ENCODE data around the gene IL4I1. TPM values are rescaled to one million over a fixed set of nuclear protein-coding genes. Genes with fewer than 3 reads are reported as not detected.

The IL4I1 gene
- polyA plus RNA-seq, 1 donor (not counting 4 experiments of a cell fraction or from before 2014, with no cell fraction given): 0.13 TPM

GRCh38 chr19:49846408-49846807 lies 50.3 kb downstream of the IL4I1 start:
- dilution Hi-C loops (cut with MboI; ENCODE audit: extremely low pct_ligation_motif_present, low sequenced_read_pairs): no loop called here
- peaks cover 14% of the 10 kb centered on the region for H3K4me1 ChIP-seq (ENCODE audit: control insufficient read depth, extremely low read depth, insufficient read depth, low read length)
- no peaks in the 10 kb centered on the region for H3K9me1 ChIP-seq (ENCODE audit: control insufficient read depth, extremely low read depth, insufficient read depth, low read length)
- FAIRE-seq: no peak
- no peak overlapping the region for H3K4me3 ChIP-seq (ENCODE audit: control insufficient read depth in 2 of 3, extremely low read depth in 1 of 3, insufficient read depth in 2 of 3, low read depth in 1 of 3, low read length in 3 of 3)
- no peaks in the 10 kb centered on the region for H3K36me3 ChIP-seq (ENCODE audit: control insufficient read depth in 2 of 2, extremely low read depth in 1 of 2, insufficient read depth in 2 of 2, low read length in 2 of 2)
- no peaks in the 10 kb centered on the region for H3K9me3 ChIP-seq (ENCODE audit: control insufficient read depth, low read depth, low read length)
- no peaks in the 10 kb centered on the region for H3K27me3 ChIP-seq (ENCODE audit: control insufficient read depth, extremely low read depth, insufficient read depth, low read length)
- H2AFZ ChIP-seq (ENCODE audit: control insufficient read depth, low read length): no peak overlapping the region
- no peak overlapping the region for H3K27ac ChIP-seq (ENCODE audit: control insufficient read depth, insufficient read depth, low read length)
- H3K79me2 ChIP-seq (ENCODE audit: control insufficient read depth, insufficient read depth, low read length): no peaks in the 10 kb centered on the region
- TF ChIP-seq CTCF (optimal IDR thresholded peaks at IDR 0.05 in 1 of 3, IDR thresholded peaks at IDR 0.05 in 1 of 3, conservative IDR thresholded peaks at IDR 0.05 in 1 of 3; ENCODE audit: extremely low read depth in 1 of 3, insufficient read depth in 2 of 3, low read length in 3 of 3) (no peak), EZH2 (IDR thresholded peaks at IDR 0.05; ENCODE audit: low read length) (no peak)
- H3K4me2 ChIP-seq (ENCODE audit: control insufficient read depth, extremely low read depth, insufficient read depth, low read depth, low read length): no peak overlapping the region
- no peak for DNase-seq (ENCODE audit: low read depth, low spot score)
- H3K9ac ChIP-seq (ENCODE audit: control insufficient read depth, extremely low read depth, insufficient read depth, low read length): no peak overlapping the region
- no peaks in the 10 kb centered on the region for H4K20me1 ChIP-seq (ENCODE audit: control insufficient read depth, extremely low read depth, insufficient read depth, low read length)

GRCh38 chr19:49845414-49845813 lies 51.3 kb downstream of the IL4I1 start:
- DNase-seq (ENCODE audit: low read depth, low spot score) (no peak), FAIRE-seq (no peak)
- Histone ChIP-seq H3K9ac (ENCODE audit: control insufficient read depth, extremely low read depth, insufficient read depth, low read length) (no peak overlapping the region), H3K4me1 (ENCODE audit: control insufficient read depth, extremely low read depth, insufficient read depth, low read length) (peaks cover 14% of the 10 kb centered on the region), H3K27me3 (ENCODE audit: control insufficient read depth, extremely low read depth, insufficient read depth, low read length) (no peaks in the 10 kb centered on the region), H3K4me2 (ENCODE audit: control insufficient read depth, extremely low read depth, insufficient read depth, low read depth, low read length) (no peak overlapping the region), H3K9me1 (ENCODE audit: control insufficient read depth, extremely low read depth, insufficient read depth, low read length) (no peaks in the 10 kb centered on the region), H2AFZ (ENCODE audit: control insufficient read depth, low read length) (no peak overlapping the region), H3K79me2 (ENCODE audit: control insufficient read depth, insufficient read depth, low read length) (no peaks in the 10 kb centered on the region), H3K36me3 (ENCODE audit: control insufficient read depth in 2 of 2, extremely low read depth in 1 of 2, insufficient read depth in 2 of 2, low read length in 2 of 2) (no peaks in the 10 kb centered on the region), H3K4me3 (ENCODE audit: control insufficient read depth in 2 of 3, extremely low read depth in 1 of 3, insufficient read depth in 2 of 3, low read depth in 1 of 3, low read length in 3 of 3) (no peak overlapping the region), H4K20me1 (ENCODE audit: control insufficient read depth, extremely low read depth, insufficient read depth, low read length) (no peaks in the 10 kb centered on the region), H3K27ac (ENCODE audit: control insufficient read depth, insufficient read depth, low read length) (no peak overlapping the region), H3K9me3 (ENCODE audit: control insufficient read depth, low read depth, low read length) (no peaks in the 10 kb centered on the region)
- dilution Hi-C loops (cut with MboI; ENCODE audit: extremely low pct_ligation_motif_present, low sequenced_read_pairs): no loop called here
- TF ChIP-seq EZH2 (IDR thresholded peaks at IDR 0.05; ENCODE audit: low read length) (no peak), CTCF (optimal IDR thresholded peaks at IDR 0.05 in 1 of 3, IDR thresholded peaks at IDR 0.05 in 1 of 3, conservative IDR thresholded peaks at IDR 0.05 in 1 of 3; ENCODE audit: extremely low read depth in 1 of 3, insufficient read depth in 2 of 3, low read length in 3 of 3) (no peak)

All from keratinocyte (primary cell).